Posterior vena cava (tissue), 2 donors: ENCODE data around the gene NBAS. TPM values are rescaled to one million over a fixed set of nuclear protein-coding genes. Genes with fewer than 3 reads are reported as not detected.

Source experiments
- DNase-seq: peaks from one replicate; pipeline ENCODE4 v3.0.0-alpha.2; 2020; ENCODE audit warnings: low spot score
- intact Hi-C, 2 donors: fragments of 100-400 bp; cut with DNase I; formaldehyde crosslinking; loops; one replicate each; pipeline versions ENCODE4 v1.14.1 to v1.14.2; 2022 to 2023
- total RNA-seq, 2 donors: library from RNA; stranded (reverse); fragmentation: NEBNext Ultra II Directional; extraction: Animal tissue kit (Norgen Biotek cat#: 25700); gene quantifications; one replicate each; pipeline ENCODE4 v1.2.1, GENCODE V29; 2021
- donor health status: DM: yes; HTN: yes; CAD: no.
- donor health status: DM: yes; HTN: yes; CAD: no.

Gene NBAS
- total RNA-seq, 2 donors from 2014 or later, result 38.0 to 38.1 TPM

GRCh38 chr2:15593327-15593705 lies 32.2 kb upstream of the NBAS start:
- DNase-seq, result no peak
- intact Hi-C loops, result no loop called here

- intact Hi-C loops, result no loop called here
- peak; percentile 96 for DNase-seq
Observed at GRCh38 chr2:15591692-15592463, 30.7 kb upstream of the NBAS start, which contains the start of gene DDX1. Gene DDX1, plus strand, starts transcription at chr2:15591868. Its CDS starts 66 bp downstream, at chr2:15591934.

GRCh38 chr2:15591373-15591691 lies 30.2 kb upstream of the NBAS start:
- intact Hi-C loops, result no loop called here
- no peak for DNase-seq

- intact Hi-C loops, result no loop called here
- no peak for DNase-seq
Observed at GRCh38 chr2:15588329-15588919, 27.3 kb upstream of the NBAS start.

GRCh38 chr2:15584767-15585469 lies 23.8 kb upstream of the NBAS start:
- no peak for DNase-seq
- intact Hi-C loops, result no loop called here

GRCh38 chr2:15584316-15584715 lies 23.2 kb upstream of the NBAS start:
- intact Hi-C loops, result no loop called here

GRCh38 chr2:15583826-15584225 lies 22.7 kb upstream of the NBAS start:
- intact Hi-C loops, result no loop called here
- no peak for DNase-seq

More at GRCh38 chr2:15584316-15584715, 23.2 kb upstream of the NBAS start:
- no peak for DNase-seq

GRCh38 chr2:15582710-15583357 lies 21.7 kb upstream of the NBAS start:
- no peak for DNase-seq
- intact Hi-C loops, result no loop called here

GRCh38 chr2:15580451-15580850 lies 19.3 kb upstream of the NBAS start:
- no peak for DNase-seq
- intact Hi-C loops, result no loop called here

- intact Hi-C loops, result no loop called here
- no peak for DNase-seq
Observed at GRCh38 chr2:15579641-15580040, 18.5 kb upstream of the NBAS start.

GRCh38 chr2:15577071-15577735 lies 16.1 kb upstream of the NBAS start:
- intact Hi-C loops, result no loop called here

GRCh38 chr2:15571729-15572128 lies 10.6 kb upstream of the NBAS start:
- intact Hi-C loops, result no loop called here
- DNase-seq, result no peak

More at GRCh38 chr2:15577071-15577735, 16.1 kb upstream of the NBAS start:
- peak; percentile 88 for DNase-seq

- intact Hi-C loops, result no loop called here
- DNase-seq, result no peak
Observed at GRCh38 chr2:15570104-15570503, 9.0 kb upstream of the NBAS start.

GRCh38 chr2:15568874-15569273 lies 7.7 kb upstream of the NBAS start:
- intact Hi-C loops, result no loop called here
- no peak for DNase-seq

- intact Hi-C loops, result no loop called here
- no peak for DNase-seq
Observed at GRCh38 chr2:15566912-15567311, 5.8 kb upstream of the NBAS start.

- DNase-seq, result no peak
- intact Hi-C loops, result no loop called here
Observed at GRCh38 chr2:15565994-15566671, 5.0 kb upstream of the NBAS start.

GRCh38 chr2:15565392-15565791 lies 4.3 kb upstream of the NBAS start:
- no peak for DNase-seq
- intact Hi-C loops, result no loop called here

GRCh38 chr2:15563227-15564100 lies 2.3 kb upstream of the NBAS start:
- no peak for DNase-seq
- intact Hi-C loops, result no loop called here
